A673 (cell line): Measurements from ENCODE around the gene CCDC85C.

Experiments used
- CTCF ChIP-seq: fragments of 300-800, 200-600 bp; sonication (generic); conservative IDR thresholded peaks from 2 replicates; pipeline ENCODE4 v1.5.1; 2017; ENCODE audit warnings: low read depth, mild to moderate bottlenecking, antibody characterized with exemption, low read length, moderate library complexity, mixed read lengths
- EZH2 ChIP-seq: fragments of 200-600 bp; sonication (generic); IDR thresholded peaks from 2 replicates; pipeline ENCODE4 v1.6.1; 2017; ENCODE audit warnings: borderline replicate concordance, low read depth, mild to moderate bottlenecking, mixed read lengths, antibody characterized with exemption, low read length; ENCODE audit not compliant: poor library complexity, severe bottlenecking

- TF ChIP-seq CTCF (no peak), EZH2 (no peak)
Observed at GRCh38 chr14:99516156-99516870, 87.7 kb downstream of the CCDC85C start.
